GM21390 (cell line): Measurements from ENCODE around the gene SLC2A9.
A peak's percentile ranks its signal among the peaks of the same experiment; 100 is the strongest.

ENCODE experiments used
- ATAC-seq: cut with Tn5 transposase; IDR thresholded peaks from one replicate; pipeline ENCODE4 v1.9.1; 2021; ENCODE audit not compliant: unreplicated experiment

SLC2A9 gene

DNA sequence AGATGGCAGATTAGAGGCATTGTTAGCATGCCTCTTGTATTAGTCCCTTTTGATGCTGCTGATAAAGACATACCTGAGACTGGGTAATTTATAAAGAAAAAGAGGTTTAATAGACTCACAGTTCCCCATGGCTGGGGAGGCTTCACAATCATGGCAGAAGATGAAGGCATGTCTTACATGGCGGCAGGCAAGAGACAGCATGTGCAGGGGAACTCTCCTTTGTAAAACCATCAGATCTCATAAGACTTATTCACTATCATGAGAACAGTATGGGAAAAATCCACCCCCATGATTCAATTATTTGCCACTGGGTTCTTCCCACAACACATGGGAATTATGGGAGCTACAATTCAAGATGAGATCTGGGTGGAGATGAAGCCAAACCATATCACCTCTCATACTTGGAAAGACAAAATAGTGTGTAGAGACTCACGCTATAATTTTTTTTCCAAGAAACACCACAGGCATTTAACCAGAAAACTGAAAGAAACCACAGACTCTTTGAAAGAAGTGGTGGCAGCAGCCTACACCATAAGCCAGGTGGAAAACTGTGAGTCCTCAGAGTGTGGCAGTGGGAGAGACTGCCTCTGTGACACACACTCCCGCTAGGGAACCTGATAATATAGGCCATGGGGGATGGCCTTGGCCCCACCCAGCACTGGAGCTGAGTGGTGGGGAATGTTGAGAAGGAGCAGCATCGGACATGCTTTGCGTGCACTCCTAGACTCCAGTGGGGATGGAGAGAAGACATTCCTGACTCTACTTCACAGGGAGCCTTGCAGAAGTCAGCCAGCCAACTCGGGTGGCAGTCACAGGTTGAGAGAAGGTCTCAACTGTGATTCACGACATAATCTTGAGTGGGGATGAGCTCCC is 51.5 kb downstream of the SLC2A9 start:
- peak; percentile 2 for ATAC-seq

DNA sequence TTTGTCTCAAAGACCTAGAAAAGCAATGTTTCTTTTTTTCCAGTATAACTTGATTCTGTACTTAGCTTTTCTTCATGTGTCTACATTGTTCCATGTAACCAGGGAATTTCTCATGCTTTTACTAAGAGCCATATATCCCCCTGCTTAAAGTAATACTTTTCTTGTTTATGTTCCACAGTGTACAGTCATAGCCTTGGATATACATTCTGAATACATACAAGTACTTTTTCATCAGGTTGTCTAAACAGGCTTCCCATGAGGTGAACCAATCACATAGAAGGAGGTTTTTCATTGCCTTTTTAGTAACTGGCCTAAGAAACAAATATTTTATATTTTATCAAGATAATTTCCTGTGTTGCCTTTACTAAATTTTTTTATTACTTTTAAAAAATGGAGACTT is 52.8 kb downstream of the SLC2A9 start:
- ATAC-seq: no peak

DNA sequence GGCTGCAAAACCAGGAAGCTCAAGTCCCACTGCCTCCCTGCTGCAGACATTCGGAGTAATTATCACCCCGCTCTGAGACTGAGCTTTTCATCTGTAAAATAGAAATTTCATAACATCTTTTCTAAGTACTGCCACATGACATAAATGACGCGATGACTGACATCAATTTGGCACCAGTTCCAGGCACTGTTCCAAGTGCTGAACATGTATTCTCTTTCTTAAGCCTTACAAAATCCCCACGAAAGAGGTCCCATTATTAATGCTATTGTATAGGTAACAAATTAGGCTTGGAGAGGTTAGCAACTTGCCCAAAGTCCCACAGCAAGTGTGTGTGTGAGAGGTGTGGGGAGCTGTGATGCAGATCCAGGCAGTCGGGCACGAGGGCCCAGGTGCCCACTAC is 56.4 kb downstream of the SLC2A9 start:
- no peak for ATAC-seq

DNA sequence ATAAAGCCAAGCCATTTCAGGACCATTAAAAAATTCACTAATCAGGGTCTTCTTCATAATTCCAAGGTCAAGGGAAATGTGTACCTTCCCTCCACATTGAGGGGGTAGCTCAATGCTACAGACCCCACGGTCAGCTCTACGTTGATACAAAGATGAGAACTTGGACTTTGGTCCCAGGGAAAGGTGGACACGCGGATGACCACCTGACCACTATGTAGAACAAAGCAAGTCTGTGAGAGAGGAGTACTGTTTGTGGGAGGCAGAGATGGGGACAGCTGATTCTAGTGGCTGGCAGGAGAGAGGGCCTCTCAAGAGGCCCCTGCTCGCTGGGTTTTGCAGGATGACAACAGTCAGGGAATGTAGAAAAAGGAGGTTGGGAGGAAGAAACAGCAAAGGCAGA is 58.0 kb downstream of the SLC2A9 start:
- ATAC-seq: no peak

DNA sequence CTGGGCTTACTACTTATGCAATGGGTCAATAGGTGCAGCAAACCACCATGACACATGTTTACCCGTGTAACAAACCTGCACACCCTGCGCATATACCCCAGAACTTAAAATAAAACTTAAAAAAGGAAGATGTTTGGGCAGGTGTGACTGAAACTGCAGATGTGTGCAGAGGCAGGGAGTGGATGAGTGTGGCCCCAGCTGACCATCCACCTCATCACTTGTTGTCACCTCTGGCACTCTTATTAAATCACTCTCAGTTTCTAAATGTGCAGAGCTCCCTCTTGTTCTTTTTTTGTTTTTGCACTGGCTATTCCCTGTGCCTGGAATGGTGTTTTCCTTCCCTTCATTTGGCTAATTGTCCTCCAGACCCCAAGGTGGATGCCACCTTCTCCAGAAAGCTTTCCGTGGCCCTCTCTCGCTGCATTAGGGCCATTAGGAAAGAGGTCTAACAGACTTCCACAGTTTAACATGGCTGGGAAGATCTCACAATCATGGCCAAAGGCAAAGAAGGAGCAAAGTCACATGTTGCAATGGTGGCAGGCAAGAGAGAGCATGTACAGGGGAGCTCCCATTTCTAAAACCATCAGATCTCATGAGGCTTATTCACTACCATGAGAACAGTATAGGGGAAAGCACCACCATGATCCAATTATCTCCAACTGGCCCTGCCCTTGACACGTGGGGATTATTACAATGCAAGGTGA is 58.5 kb downstream of the SLC2A9 start:
- ATAC-seq: no peak

DNA sequence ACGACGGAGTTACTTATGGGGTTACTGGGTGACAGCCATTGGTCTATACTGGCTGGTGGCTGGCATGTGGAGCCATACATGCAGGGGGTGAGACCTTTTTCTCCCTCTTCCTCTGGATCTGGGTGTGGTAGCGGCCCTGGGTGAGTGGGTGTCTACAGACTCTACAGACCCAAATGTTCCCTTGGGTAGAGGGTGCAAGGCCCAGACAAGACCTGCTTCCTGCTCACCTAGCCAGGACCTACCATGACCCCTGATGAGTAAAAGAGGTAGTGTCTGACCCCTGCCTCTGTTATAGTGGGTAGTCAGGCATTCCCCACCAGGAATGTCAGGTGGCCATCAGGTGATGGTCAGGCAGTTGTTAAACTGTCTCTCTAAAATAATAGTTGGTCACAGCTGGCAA is 66.8 kb downstream of the SLC2A9 start:
- no peak for ATAC-seq

DNA sequence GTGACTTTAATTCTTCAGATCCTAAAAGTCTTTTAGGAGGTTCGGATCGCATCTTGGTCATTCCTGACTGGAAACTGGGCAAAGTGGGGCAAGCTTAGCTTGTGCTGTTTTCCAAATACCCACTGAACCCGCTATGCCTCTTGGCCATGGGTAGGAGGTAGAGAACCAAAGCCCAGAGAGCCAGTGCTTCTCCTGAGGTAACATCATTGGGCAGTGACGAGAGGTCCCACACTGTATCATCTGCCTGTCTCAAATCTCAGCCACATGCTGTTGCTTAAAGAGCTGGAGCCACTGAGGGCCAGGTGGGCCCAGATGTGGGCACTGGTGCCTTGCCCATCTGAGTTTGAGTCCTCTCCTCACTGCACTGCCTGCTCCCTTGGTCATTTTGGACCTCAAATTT is 68.2 kb downstream of the SLC2A9 start:
- ATAC-seq: no peak

DNA sequence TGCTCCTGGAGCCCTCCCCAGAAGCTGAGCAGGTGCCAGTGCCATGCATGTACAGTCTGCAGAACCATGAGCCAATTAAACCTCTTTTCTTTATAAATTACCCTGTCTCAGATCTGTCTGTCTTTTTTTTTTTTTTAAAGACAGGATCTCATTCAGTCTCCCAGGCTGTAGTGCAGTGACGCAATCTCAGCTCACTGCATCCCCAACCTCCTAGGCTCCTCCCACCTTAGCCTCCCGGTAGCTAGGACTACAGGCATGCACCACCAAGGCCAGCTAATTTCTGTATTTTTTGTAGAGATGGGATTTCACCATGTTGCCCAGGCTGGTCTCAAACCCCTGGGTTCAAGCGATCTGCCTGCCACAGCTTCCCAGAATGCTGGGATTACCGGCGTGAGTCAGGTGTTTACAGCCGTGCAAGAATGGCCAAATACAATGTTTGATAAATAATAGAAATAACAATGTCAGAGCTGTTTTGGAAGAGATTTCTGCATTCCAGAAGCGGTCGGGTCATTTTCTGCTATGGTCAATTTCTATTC is 68.8 kb downstream of the SLC2A9 start:
- no peak for ATAC-seq

DNA sequence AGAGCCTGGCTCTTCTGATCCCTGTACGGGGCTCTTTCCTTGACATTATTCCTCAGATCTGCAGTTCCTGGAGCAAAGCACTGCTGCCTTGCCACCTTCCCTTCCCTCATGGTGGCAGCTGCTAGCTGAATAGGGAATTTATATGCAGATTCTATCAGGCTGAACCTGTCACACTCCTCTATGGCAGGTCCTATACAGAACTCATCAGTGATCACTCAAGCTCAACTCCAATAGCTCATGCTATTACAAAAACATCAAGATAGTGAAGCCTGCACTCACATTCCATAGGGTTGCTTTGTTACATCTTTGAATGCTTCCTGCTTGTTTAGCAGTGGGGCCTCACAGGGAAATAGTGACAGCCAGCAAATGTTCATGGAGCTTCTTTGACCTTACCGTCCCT is 71.7 kb downstream of the SLC2A9 start:
- ATAC-seq: no peak

DNA sequence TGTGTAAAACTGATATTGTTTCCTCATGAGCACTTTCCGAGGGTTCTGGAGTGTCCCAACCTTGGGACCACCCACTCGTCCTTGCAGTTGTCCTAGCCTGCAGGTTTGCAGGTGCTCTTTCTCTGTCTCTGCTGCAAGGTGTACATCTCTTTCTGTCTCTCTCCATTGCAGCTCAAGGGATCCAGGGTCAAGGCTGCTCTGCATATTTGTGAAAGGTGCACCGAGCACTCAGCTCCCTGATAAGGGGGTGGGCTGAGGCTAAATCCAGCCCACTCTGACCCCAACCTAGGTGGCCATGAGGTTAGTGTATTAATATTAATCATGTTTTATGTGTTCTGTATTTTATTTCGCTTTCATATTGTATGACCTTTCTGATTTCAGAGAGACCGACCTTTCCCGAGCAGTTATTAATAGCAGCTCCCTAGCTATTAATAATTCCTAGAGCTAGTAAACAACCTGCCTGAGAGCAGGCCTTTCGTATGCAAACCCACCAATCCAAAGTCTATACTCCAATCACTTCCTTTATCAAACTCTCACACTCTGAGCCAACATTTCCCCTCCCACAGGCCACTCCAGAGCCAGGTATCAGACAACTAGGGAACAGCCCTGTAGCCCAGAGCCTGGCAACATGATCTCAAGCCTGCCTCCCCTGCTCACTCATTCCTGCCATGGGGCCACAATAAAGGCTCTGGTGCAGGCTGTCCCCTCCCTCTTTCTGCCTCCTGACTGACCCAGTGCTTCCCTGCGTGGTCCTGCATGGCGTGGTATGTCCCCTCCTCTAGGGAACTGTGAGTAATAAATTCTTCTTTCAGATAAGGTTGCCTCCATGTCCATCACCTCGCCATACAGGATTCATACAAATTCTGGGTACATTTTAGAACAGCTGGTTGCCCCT is 73.9 kb downstream of the SLC2A9 start:
- no peak for ATAC-seq

DNA sequence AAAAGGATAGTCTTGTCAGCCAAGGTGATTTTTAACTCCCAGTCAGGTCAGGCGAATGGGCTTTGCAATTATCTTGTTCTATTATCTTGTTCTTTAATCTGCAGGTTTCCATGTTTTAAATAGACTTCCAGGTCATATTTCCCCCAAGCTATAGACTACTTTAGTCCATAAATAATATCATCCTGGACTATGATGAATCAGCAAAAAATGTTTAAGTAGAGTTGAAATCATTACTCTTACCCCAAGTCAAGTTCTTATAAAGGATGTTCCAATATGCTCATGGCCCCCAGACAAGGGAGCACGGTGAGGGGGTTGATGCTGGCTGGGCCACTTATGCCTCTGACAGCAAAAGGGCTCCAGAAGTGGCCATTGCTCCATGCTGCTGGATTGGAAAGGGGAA is 75.1 kb downstream of the SLC2A9 start:
- no peak for ATAC-seq

DNA sequence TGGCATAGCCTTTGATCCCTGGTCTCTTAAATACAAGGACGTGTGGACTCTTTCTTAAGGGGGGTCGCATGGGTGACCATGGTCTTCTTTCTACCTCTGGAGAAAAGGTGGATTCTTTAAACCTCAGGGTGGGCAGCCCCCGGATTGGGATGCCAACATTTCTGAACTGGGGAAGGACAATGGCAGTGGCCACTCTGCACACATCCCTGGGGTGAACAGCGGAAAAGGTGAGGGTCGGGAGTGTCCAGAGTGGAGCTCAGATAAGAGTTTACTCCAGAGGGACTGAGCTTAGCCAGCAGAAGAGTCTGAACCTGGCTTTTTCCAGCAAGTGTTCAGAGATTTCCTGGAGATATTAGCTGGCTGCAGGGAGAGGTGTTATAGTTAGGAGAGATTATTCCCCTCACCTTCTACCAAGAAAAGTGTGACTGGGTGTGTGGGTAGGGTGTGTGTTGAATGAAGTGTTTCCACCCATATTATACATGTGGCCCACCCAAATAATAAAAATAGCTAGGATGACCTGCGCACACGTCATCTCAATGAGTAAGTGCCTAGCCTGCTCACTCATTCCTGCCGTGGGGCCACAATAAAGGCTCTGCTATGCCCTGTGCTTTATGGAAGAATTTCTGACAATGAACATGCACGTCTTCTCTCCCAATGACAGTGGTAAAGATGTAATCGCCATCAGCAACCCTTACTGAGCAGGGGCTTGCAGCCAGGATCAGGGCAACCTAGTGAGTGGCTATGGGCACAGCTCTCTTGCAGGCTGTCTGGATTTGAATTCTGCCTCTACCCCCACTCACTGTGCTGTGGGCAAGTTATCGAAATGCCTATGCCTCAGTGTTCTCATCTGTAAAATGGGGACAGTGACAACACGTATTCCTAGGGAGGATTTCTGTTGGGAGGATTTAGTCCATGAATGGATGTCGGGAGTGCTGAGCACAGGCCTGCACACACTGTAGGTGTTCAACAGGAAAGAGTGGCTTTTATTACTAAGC is 76.6 kb downstream of the SLC2A9 start:
- no peak for ATAC-seq

DNA sequence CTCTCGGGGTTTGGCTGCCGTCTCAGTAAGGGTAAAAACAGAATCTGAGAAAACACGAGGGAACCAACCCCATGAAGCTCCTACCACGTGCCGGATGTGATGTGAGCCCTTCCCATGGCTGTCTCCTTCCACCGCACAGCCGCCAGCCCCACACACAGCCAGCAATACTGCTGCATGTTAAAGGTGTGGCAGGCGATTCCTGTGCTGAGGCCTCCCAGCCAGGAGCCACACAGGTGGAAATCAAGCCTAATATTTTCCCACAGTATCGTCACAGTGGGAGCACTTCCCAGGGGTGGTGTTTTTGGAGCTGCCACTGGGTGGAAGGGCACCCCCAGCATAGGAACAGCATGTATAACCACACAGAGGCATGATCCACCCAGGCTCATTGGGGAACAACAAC is 77.5 kb downstream of the SLC2A9 start:
- ATAC-seq: no peak

DNA sequence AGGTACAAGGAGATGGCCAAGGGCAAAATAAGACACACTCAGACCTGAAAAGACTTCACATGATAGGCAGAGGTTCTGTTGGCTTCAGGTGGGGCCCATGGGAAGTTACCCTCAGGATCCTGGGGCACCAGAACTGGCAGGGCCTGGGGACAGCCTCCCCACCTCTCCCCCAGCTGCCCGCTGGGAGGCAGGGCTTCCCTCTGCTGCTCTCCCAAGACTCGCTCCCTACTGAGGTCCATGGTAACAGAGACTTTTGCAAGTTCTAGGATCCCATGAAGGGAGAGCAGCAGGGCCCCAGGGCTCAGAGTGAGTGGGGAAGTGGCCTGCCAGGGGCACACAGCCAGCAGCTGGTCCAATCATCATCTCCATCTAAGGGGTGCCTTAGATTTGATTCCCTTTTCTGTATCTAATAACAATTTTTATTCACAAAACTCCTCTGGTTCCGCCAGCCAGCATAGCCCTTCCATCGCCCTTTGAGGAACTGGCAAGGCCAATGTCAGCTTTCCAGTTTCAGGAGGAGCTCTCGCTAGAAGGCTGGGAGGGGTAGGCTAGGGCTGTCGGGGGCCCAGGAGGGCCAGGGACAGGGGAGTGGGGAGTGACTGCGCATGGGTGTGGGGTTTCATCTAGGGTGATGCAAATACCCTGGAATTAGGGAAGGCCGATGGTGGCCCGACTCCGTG is 78.2 kb downstream of the SLC2A9 start:
- ATAC-seq: no peak

DNA sequence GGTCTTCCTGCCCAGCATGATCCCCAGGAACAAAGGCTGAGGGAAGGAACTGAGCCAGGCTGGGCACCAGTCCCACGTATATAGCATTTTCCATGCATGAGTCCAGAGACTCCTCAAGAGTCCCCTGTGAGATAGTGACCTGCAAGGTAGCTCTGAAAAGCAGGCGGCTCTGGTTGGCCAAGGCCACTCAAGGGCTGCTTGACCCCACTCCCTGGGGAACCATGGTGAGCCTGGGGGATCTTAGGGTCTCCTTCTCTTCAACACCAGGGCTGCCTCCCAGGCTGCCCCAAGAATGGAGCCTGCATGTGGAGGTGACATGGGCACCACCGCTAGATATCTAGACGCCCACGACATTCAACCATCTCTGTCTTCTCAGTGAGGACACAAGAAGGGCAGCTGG is 79.2 kb downstream of the SLC2A9 start:
- ATAC-seq: no peak

DNA sequence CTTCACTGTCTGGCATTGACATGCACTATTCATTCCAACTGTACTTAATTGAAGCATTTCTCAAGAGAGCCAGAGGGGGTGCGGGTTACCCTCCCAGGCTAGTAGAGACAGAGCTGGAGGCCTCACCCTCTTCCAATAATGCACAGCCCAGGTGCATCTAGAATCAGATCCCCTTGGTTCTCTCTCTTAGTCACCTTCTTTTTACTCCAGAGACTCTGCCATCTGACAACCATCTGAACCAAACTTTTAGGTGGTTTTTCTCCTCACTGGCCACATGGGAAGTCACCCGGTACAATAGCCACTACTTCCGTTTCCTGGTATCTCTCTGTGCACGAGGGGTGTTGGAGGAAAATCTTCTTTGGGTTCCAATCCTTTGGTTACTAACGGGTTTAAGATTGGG is 81.3 kb downstream of the SLC2A9 start:
- no peak for ATAC-seq

DNA sequence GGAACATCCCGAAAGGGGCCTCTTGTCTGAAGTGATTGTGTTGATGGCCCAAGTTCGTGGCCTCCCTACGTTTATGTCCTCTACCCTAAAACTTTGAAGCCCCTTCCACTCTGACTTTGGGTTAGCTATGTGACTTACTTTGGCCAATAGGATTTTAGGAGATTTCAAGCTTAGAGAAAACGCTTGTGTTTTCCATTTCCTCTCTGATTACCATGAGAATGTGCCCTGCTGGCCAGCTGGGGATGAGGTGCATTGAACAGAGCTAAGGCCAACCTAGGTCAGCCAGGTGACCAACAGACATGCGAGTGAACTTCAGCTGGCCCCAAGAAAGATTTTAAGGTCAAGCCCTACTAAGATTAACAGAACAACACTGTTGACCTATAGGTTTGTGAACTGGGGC is 82.4 kb downstream of the SLC2A9 start:
- ATAC-seq: no peak

DNA sequence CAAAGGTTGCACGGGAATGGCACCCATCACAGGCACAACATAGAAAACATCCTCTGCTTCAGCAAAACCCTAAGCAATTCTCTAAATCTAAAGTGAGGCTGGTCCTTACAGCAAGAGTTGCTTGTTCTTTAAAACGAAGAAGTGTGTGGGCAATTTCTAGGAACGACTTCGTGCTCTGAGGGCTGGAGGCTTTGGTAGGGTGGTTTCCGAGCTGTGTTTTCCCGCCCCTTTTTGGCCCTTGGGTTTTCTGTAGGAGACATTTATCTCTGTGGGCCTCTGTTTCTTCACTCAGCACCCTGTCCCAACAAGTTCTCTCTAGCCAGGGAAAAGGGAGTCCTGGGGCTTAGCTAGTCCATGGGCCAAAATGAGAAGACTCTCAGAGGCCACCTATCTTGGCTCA is 84.2 kb downstream of the SLC2A9 start:
- ATAC-seq: no peak

DNA sequence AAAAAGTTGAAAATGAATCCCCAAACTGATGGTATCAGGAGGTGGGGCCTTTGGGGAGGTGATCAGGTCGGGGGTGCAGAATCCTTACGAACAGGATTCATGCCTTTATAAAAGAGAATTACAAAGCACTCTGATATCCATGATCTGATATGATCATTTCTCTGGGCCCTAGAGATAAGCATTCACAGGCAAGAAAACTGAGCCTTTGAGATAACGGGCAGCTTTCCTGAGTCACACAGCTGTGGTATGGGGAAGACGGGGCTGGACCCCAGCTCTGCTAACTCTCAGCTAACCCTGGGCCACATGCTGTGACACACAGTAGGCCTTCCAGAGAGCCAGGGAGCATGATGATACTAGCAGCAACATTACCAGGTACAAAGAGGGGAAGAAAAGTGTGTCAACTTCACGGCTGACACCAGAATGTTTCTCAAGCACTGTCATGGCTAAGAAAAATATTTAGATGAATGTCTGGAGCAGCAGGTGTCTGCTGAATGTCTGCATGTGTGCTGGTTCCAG is 85.1 kb downstream of the SLC2A9 start:
- ATAC-seq: no peak
